Body of pancreas (tissue), 4 donors: ENCODE data around the gene LRFN4.

Source experiments
- CTCF ChIP-seq, 7 experiments: fragments of 450-650 bp in 4 of 7; fragments of 200-600 bp in 3 of 7; sonication (generic) in 3 of 7; IDR thresholded peaks; one replicate each; pipeline ENCODE4 v1.5.1; 2016 to 2019; ENCODE audit warnings: antibody characterized with exemption in 7 of 7
- POLR2A ChIP-seq, 3 donors: fragments of 450-650 bp; IDR thresholded peaks; one replicate each; pipeline ENCODE4 v1.6.1; 2016; ENCODE audit warnings: antibody characterized with exemption in 3 of 3, mild to moderate bottlenecking in 2 of 3

- TF ChIP-seq CTCF (IDR thresholded peaks at IDR 0.05) = no peak
- no peak for TF ChIP-seq POLR2A (IDR thresholded peaks at IDR 0.05)
Observed at GRCh38 chr11:66880496-66881450, 23.9 kb downstream of the LRFN4 start.
